IMR-90 (cell line): Measurements from ENCODE around the gene EID2B. TPM values are rescaled to one million over a fixed set of nuclear protein-coding genes. Genes with fewer than 3 reads are reported as not detected.

Experiments used
- ATAC-seq: fragments of 200-7000 bp; cut with Tn5 transposase; 2 replicates; pipeline ENCODE4 v1.9.1; 2020; ENCODE audit warnings: low read depth, mild to moderate bottlenecking, moderate library complexity
- BruUV-seq: library from RNA; stranded (reverse); fragments of 400-500 nt; replicated peaks from 2 replicates; lab custom pipeline; 2021; lab: Mats Ljungman, UMichigan
- CTCF ChIA-PET: fragments of 300-600 bp; formaldehyde crosslinking; extraction: SDS; loops from one replicate; lab custom pipeline; 2021; ENCODE audit warnings: antibody characterized with exemption; lab: Yijun Ruan, JAX
- POLR2A ChIA-PET: fragments of 300-600 bp; sonication (Branson Sonifier 250); formaldehyde crosslinking; loops from one replicate; lab custom pipeline; 2022; ENCODE audit warnings: antibody characterized with exemption; ENCODE audit not compliant: unreplicated experiment; lab: Charles Lee
- DNase-seq: peaks from one replicate; pipeline ENCODE4 v3.0.0; 2013
- H2AFZ ChIP-seq: replicated peaks from 2 replicates; pipeline ENCODE3; 2013; ENCODE audit warnings: low read length, mild to moderate bottlenecking; ENCODE audit not compliant: poor library complexity
- H2AK5ac ChIP-seq: 2 replicates; pipeline ENCODE4 v1.6.1; 2013; ENCODE audit warnings: low read depth, low read length, inconsistent platforms
- H2AK9ac ChIP-seq: replicated peaks from 2 replicates; pipeline ENCODE3; 2013; ENCODE audit warnings: mild to moderate bottlenecking, low read depth, low read length, moderate library complexity; ENCODE audit not compliant: poor library complexity
- H2BK120ac ChIP-seq: 2 replicates; pipeline ENCODE4 v1.6.1; 2013; ENCODE audit warnings: low read depth, low read length, inconsistent platforms
- H2BK15ac ChIP-seq: 3 replicates; pipeline ENCODE4 v1.6.1; 2013; ENCODE audit warnings: low read depth, low read length, inconsistent platforms
- H2BK20ac ChIP-seq: 2 replicates; pipeline ENCODE4 v1.6.1; 2013; ENCODE audit warnings: low read depth, mild to moderate bottlenecking, inconsistent platforms, low read length, moderate library complexity
- H2BK5ac ChIP-seq: 2 replicates; pipeline ENCODE4 v1.6.1; 2013; ENCODE audit warnings: mild to moderate bottlenecking, low read depth, low read length, inconsistent platforms; ENCODE audit not compliant: poor library complexity, severe bottlenecking
- H3K14ac ChIP-seq: replicated peaks from 2 replicates; pipeline ENCODE4 v1.6.1; 2013; ENCODE audit warnings: low read depth, low read length, inconsistent platforms
- H3K18ac ChIP-seq: 2 replicates; pipeline ENCODE4 v1.6.1; 2013; ENCODE audit warnings: low read depth, low read length, control low read depth
- H3K23ac ChIP-seq: 2 replicates; pipeline ENCODE4 v1.6.1; 2013; ENCODE audit warnings: low read depth, low read length, inconsistent platforms
- H3K27ac ChIP-seq: 2 replicates; pipeline ENCODE4 v1.5.1; 2013; ENCODE audit warnings: mild to moderate bottlenecking, control low read depth, low read length; ENCODE audit not compliant: insufficient read depth
- H3K27me3 ChIP-seq: 2 replicates; pipeline ENCODE4 v1.6.1; 2013; ENCODE audit warnings: low read length; ENCODE audit not compliant: control insufficient read depth, insufficient read depth
- H3K36me3 ChIP-seq: 2 replicates; pipeline ENCODE4 v1.6.1; 2013; ENCODE audit warnings: low read length, mixed read lengths; ENCODE audit not compliant: control insufficient read depth, insufficient read depth
- H3K4ac ChIP-seq: 2 replicates; pipeline ENCODE4 v1.6.1; 2013; ENCODE audit warnings: low read depth, low read length, inconsistent platforms
- H3K4me1 ChIP-seq: 2 replicates; pipeline ENCODE4 v1.6.1; 2013; ENCODE audit warnings: low read length, mixed read lengths; ENCODE audit not compliant: control insufficient read depth, insufficient read depth
- H3K4me2 ChIP-seq: 2 replicates; pipeline ENCODE4 v1.6.1; 2013; ENCODE audit warnings: low read depth, mild to moderate bottlenecking, control low read depth, low read length, moderate library complexity
- H3K4me3 ChIP-seq: 2 replicates; pipeline ENCODE4 v1.5.1; 2013; ENCODE audit warnings: low read depth, mild to moderate bottlenecking, control low read depth, low read length, moderate library complexity; ENCODE audit not compliant: insufficient read depth
- H3K56ac ChIP-seq: 2 replicates; pipeline ENCODE4 v1.6.1; 2013; ENCODE audit warnings: low read length, inconsistent platforms; ENCODE audit not compliant: insufficient read depth; ENCODE audit errors: extremely low read depth
- H3K79me1 ChIP-seq, 2 experiments: 2 replicates each; pipeline ENCODE4 v1.6.1; 2013; ENCODE audit warnings: low read length in 2 of 2, inconsistent platforms in 1 of 2, low read depth in 1 of 2
- H3K9ac ChIP-seq: 2 replicates; pipeline ENCODE4 v1.6.1; 2013; ENCODE audit warnings: low read depth, low read length, control low read depth
- H3K9me1 ChIP-seq: 2 replicates; pipeline ENCODE4 v1.6.1; 2013; ENCODE audit warnings: low read length, inconsistent platforms; ENCODE audit not compliant: insufficient read depth
- H3K9me3 ChIP-seq: 2 replicates; pipeline ENCODE4 v1.6.1; 2013; ENCODE audit warnings: low read length; ENCODE audit not compliant: control insufficient read depth, insufficient read depth
- H4K20me1 ChIP-seq: 2 replicates; pipeline ENCODE4 v1.6.1; 2013; ENCODE audit warnings: low read length, inconsistent platforms; ENCODE audit not compliant: insufficient read depth
- H4K5ac ChIP-seq: 2 replicates; pipeline ENCODE4 v1.6.1; 2013; ENCODE audit warnings: mild to moderate bottlenecking, low read depth, low read length, control low read depth
- H4K8ac ChIP-seq, 2 experiments: 2 replicates each; pipeline ENCODE4 v1.6.1; 2013; ENCODE audit warnings: low read depth in 2 of 2, low read length in 2 of 2, control low read depth in 1 of 2, inconsistent platforms in 1 of 2
- H4K91ac ChIP-seq: 2 replicates; pipeline ENCODE4 v1.6.1; 2013; ENCODE audit warnings: low read depth, low read length, inconsistent platforms; ENCODE audit not compliant: insufficient read depth
- BHLHE40 ChIP-seq: fragments of 150-350 bp; IDR thresholded peaks from 2 replicates; pipeline ENCODE4 v1.6.1; 2016; ENCODE audit warnings: mild to moderate bottlenecking, low read depth, low read length
- CEBPB ChIP-seq: IDR thresholded peaks from 2 replicates; pipeline ENCODE4 v1.6.1; 2012; ENCODE audit warnings: low read depth, low read length, improper control_type of control experiment
- CHD1 ChIP-seq: IDR thresholded peaks from 2 replicates; pipeline ENCODE4 v1.6.1; 2012; ENCODE audit warnings: low read depth, low read length, improper control_type of control experiment
- CTCF ChIP-seq: conservative IDR thresholded peaks from 2 replicates; pipeline ENCODE4 v1.5.1; 2012; ENCODE audit warnings: mild to moderate bottlenecking, low read depth, low read length, improper control_type of control experiment
- ELK1 ChIP-seq: fragments of 150-350 bp; IDR thresholded peaks from 2 replicates; pipeline ENCODE4 v1.6.1; 2016; ENCODE audit warnings: low read depth, mild to moderate bottlenecking, low read length, moderate library complexity, borderline replicate concordance
- NFE2L2 ChIP-seq: fragments of 150-350 bp; IDR thresholded peaks from 2 replicates; pipeline ENCODE4 v1.6.1; 2016; ENCODE audit warnings: low read depth, mild to moderate bottlenecking, low read length
- RAD21 ChIP-seq: IDR thresholded peaks from 2 replicates; pipeline ENCODE4 v1.6.1; 2012; ENCODE audit warnings: low read length, improper control_type of control experiment
- RCOR1 ChIP-seq: IDR thresholded peaks from 2 replicates; pipeline ENCODE4 v1.6.1; 2012; ENCODE audit warnings: mild to moderate bottlenecking, low read length, improper control_type of control experiment; ENCODE audit not compliant: insufficient replicate concordance
- RFX5 ChIP-seq: IDR thresholded peaks from 2 replicates; pipeline ENCODE4 v1.8.0; 2012; ENCODE audit warnings: low read depth, mild to moderate bottlenecking, low read length, moderate library complexity
- USF2 ChIP-seq: fragments of 150-350 bp; IDR thresholded peaks from 2 replicates; pipeline ENCODE4 v1.6.1; 2017; ENCODE audit warnings: mild to moderate bottlenecking, antibody characterized with exemption, low read length, low read depth
- WGBS, 2 experiments: methylation state at CpG; one replicate each; pipeline versions ENCODE4 v1.1.5 to v1.1.7; 2013; ENCODE audit warnings: missing lambda C conversion rate in 2 of 2; ENCODE audit not compliant: insufficient read length in 1 of 2; ENCODE audit errors: extremely low coverage in 2 of 2; 5-methylcytosine and 5-hydroxymethylcytosine counted together
- dilution Hi-C: fragments of 300-500 bp; cut with HindIII; formaldehyde crosslinking; loops from one replicate; pipeline ENCODE4 v1.14.3; 2018; ENCODE audit warnings: low sequenced_read_pairs; ENCODE audit not compliant: unreplicated experiment
- in situ Hi-C: fragments of 300-500 bp; cut with MboI; formaldehyde crosslinking; loops from 3 replicates; pipeline ENCODE4 v1.14.3; 2019; ENCODE audit warnings: low sequenced_read_pairs, inconsistent platforms, mixed read lengths
- intact Hi-C: fragments of 100-400 bp; cut with micrococcal nuclease; formaldehyde crosslinking; loops from 2 replicates; pipeline ENCODE4 v1.10.0; 2022
- polyA plus RNA-seq, 3 experiments: library from polyadenylated mRNA; depleted of rRNA; stranded (reverse); fragments of >200 nt; gene quantifications; 2 replicates each; pipeline ENCODE4 v1.2.3, GENCODE V29; 2012; ENCODE audit warnings: low replicate concordance in 1 of 3
- total RNA-seq: library from RNA; depleted of rRNA; stranded (reverse); fragments of >200 nt; gene quantifications from 2 replicates; pipeline ENCODE4 v1.2.3, GENCODE V29; 2012

EID2B gene
- total and polyA plus RNA-seq, 2 of the 4 experiments (the other 2 are of a cell fraction), result 2.5 to 2.7 TPM

GRCh38 chr19:39509233-39509632 is 23.4 kb downstream of the EID2B start:
- Histone ChIP-seq H3K14ac (no peak overlapping the region), H3K4me2 (no peak overlapping the region), H4K5ac (no peak overlapping the region), H3K79me1 (no peaks in the 10 kb centered on the region), H3K23ac (no peak overlapping the region), H2BK5ac (no peak overlapping the region), H2BK20ac (no peak overlapping the region), H3K4me3 (no peak overlapping the region), H3K36me3 (no peaks in the 10 kb centered on the region), H4K91ac (no peak overlapping the region), H3K9ac (no peak overlapping the region), H3K4ac (no peak overlapping the region), H4K20me1 (no peaks in the 10 kb centered on the region), H2AK9ac (no peak overlapping the region), H3K27me3 (peaks cover 35% of the 10 kb centered on the region), H2BK120ac (no peak overlapping the region), H3K9me1 (peaks cover 3% of the 10 kb centered on the region; the same call in 1 of the 2 replicates), H3K56ac (no peak overlapping the region), H2BK15ac (no peak overlapping the region), H2AK5ac (no peak overlapping the region), H3K18ac (no peak overlapping the region), H3K27ac (no peak overlapping the region), H2AFZ (no peak overlapping the region), H3K4me1 (no peaks in the 10 kb centered on the region), H3K9me3 (peaks cover 5% of the 10 kb centered on the region), H4K8ac (no peak overlapping the region)
- CTCF ChIA-PET, result interaction anchor here (0.9 kb wide), 1 partner anchor 23 kb away, joined by 3 read pairs; the partner anchor contains the start of gene EID2B
- no CpG with 5 or more reads among the region's 2 CpGs for WGBS, 2 experiments
- ATAC-seq (no peak), DNase-seq (no peak)
- TF ChIP-seq RCOR1 (no peak), CEBPB (no peak), ELK1 (no peak), NFE2L2 (no peak), CHD1 (no peak), RFX5 (no peak), CTCF (no peak), RAD21 (no peak), USF2 (no peak), BHLHE40 (no peak)
- dilution Hi-C loops (no loop called here), in situ Hi-C loops (no loop called here), intact Hi-C loops (no loop called here)
- no TSS peak for BruUV-seq
- POLR2A ChIA-PET, result no interaction called here
